ENCODE results near the gene FOLR2.
"Not testable (repeated sequence)": the region's sequence is repeated elsewhere in the genome, so short reads cannot be mapped to it uniquely, and the experiment has no call there.

The FOLR2 gene

DNA sequence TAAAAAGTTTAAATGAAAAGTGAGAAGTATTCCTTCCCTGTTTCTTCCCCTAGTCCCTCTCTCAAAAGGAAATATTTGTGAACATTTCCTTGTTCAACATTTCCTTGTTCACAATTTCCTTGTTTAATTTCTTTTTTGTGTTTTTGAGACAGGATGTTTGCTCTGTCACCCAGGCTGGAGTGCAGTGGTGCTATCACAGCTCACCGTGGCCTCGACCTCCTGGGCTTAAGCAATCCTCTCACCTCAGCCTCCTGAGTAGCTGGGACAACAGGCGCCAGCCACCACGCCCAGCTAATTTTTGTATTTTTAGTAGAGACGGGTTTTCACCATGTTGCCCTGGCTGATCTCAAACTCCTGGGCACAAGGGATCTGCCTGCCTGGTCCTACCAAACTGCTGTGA, 50.4 kb downstream of the FOLR2 start:
- DNase-seq (ENCODE audit: extremely low read depth in 1 of 2, low read depth in 1 of 2), result not testable (repeated sequence)

- no peak for DNase-seq (ENCODE audit: extremely low read depth in 1 of 2, low read depth in 1 of 2)
Measured at GRCh38 chr11:72267956-72268617, 51.5 kb downstream of the FOLR2 start.
